ENCODE measurements around the gene ANGPTL8. TPM values are rescaled to one million over a fixed set of nuclear protein-coding genes. Genes with fewer than 3 reads are reported as not detected.
A peak's percentile ranks its signal among the peaks of the same experiment; 100 is the strongest.

The ANGPTL8 gene
- total RNA-seq (2014; rRNA removed; shearing (Covaris generic); ENCODE audit: low replicate concordance) = not detected in 2 replicates

- DNase-seq (ENCODE audit: low read depth) = no peak
- in situ Hi-C loops (cut with HindIII; ENCODE audit: low pct_unique_long_range_greater_than_20kb, low sequenced_read_pairs) = no loop called here
These were observed at the start of gene ANGPTL8 for GRCh38 chr19:11239377-11240000. TSS of gene ANGPTL8 (plus strand) at chr19:11239619. CDS start at chr19:11239638, 19 bp downstream.

- in situ Hi-C loops (cut with HindIII; ENCODE audit: low pct_unique_long_range_greater_than_20kb, low sequenced_read_pairs) = no loop called here
- no peak for DNase-seq (ENCODE audit: low read depth)
These were observed 48.9 kb upstream of the ANGPTL8 start for GRCh38 chr19:11190501-11190900.

GRCh38 chr19:11191273-11191755, 48.1 kb upstream of the ANGPTL8 start:
- in situ Hi-C loops (cut with HindIII; ENCODE audit: low pct_unique_long_range_greater_than_20kb, low sequenced_read_pairs) = no loop called here
- DNase-seq (ENCODE audit: low read depth) = peak; percentile 80

GRCh38 chr19:11191934-11192333, 47.5 kb upstream of the ANGPTL8 start:
- in situ Hi-C loops (cut with HindIII; ENCODE audit: low pct_unique_long_range_greater_than_20kb, low sequenced_read_pairs) = no loop called here
- peak; percentile 72 for DNase-seq (ENCODE audit: low read depth)

- in situ Hi-C loops (cut with HindIII; ENCODE audit: low pct_unique_long_range_greater_than_20kb, low sequenced_read_pairs) = no loop called here
- DNase-seq (ENCODE audit: low read depth) = no peak
These were observed 46.2 kb upstream of the ANGPTL8 start for GRCh38 chr19:11192957-11193939.

- DNase-seq (ENCODE audit: low read depth) = no peak
- in situ Hi-C loops (cut with HindIII; ENCODE audit: low pct_unique_long_range_greater_than_20kb, low sequenced_read_pairs) = no loop called here
These were observed 45.2 kb upstream of the ANGPTL8 start for GRCh38 chr19:11194173-11194572.

- in situ Hi-C loops (cut with HindIII; ENCODE audit: low pct_unique_long_range_greater_than_20kb, low sequenced_read_pairs) = no loop called here
These were observed 44.5 kb upstream of the ANGPTL8 start for GRCh38 chr19:11194656-11195558.

GRCh38 chr19:11195681-11196080, 43.7 kb upstream of the ANGPTL8 start:
- in situ Hi-C loops (cut with HindIII; ENCODE audit: low pct_unique_long_range_greater_than_20kb, low sequenced_read_pairs) = no loop called here
- no peak for DNase-seq (ENCODE audit: low read depth)

More at GRCh38 chr19:11194656-11195558, 44.5 kb upstream of the ANGPTL8 start:
- no peak for DNase-seq (ENCODE audit: low read depth)

GRCh38 chr19:11196406-11197287, 42.8 kb upstream of the ANGPTL8 start:
- no peak for DNase-seq (ENCODE audit: low read depth)
- in situ Hi-C loops (cut with HindIII; ENCODE audit: low pct_unique_long_range_greater_than_20kb, low sequenced_read_pairs) = no loop called here

- peak; percentile 84 for DNase-seq (ENCODE audit: low read depth)
- in situ Hi-C loops (cut with HindIII; ENCODE audit: low pct_unique_long_range_greater_than_20kb, low sequenced_read_pairs) = no loop called here
These were observed 41.9 kb upstream of the ANGPTL8 start, which contains the start of gene KANK2 for GRCh38 chr19:11197291-11198174. TSS of gene KANK2 (minus strand) at chr19:11197545. CDS start at chr19:11194511, 3,034 bp downstream.

GRCh38 chr19:11198175-11198534, 41.3 kb upstream of the ANGPTL8 start:
- no peak for DNase-seq (ENCODE audit: low read depth)
- in situ Hi-C loops (cut with HindIII; ENCODE audit: low pct_unique_long_range_greater_than_20kb, low sequenced_read_pairs) = no loop called here

- DNase-seq (ENCODE audit: low read depth) = peak; percentile 51
- in situ Hi-C loops (cut with HindIII; ENCODE audit: low pct_unique_long_range_greater_than_20kb, low sequenced_read_pairs) = no loop called here
These were observed 40.5 kb upstream of the ANGPTL8 start for GRCh38 chr19:11198769-11199424.

GRCh38 chr19:11199517-11199916, 39.9 kb upstream of the ANGPTL8 start:
- in situ Hi-C loops (cut with HindIII; ENCODE audit: low pct_unique_long_range_greater_than_20kb, low sequenced_read_pairs) = no loop called here

GRCh38 chr19:11200015-11200574, 39.3 kb upstream of the ANGPTL8 start:
- in situ Hi-C loops (cut with HindIII; ENCODE audit: low pct_unique_long_range_greater_than_20kb, low sequenced_read_pairs) = no loop called here
- no peak for DNase-seq (ENCODE audit: low read depth)

More at GRCh38 chr19:11199517-11199916, 39.9 kb upstream of the ANGPTL8 start:
- no peak for DNase-seq (ENCODE audit: low read depth)

GRCh38 chr19:11200931-11201330, 38.5 kb upstream of the ANGPTL8 start:
- in situ Hi-C loops (cut with HindIII; ENCODE audit: low pct_unique_long_range_greater_than_20kb, low sequenced_read_pairs) = no loop called here
- no peak for DNase-seq (ENCODE audit: low read depth)

Data from Caki2 (cell line).